GM08714 (cell line): Measurements from ENCODE around the gene SLU7.

Experiments
- H3K4me3 ChIP-seq: fragments of 200-500 bp; sonication (Bioruptor generic); 2 replicates; pipeline ENCODE4 v1.5.1; 2014; ENCODE audit warnings: mild to moderate bottlenecking, low read length, inconsistent platforms
- ZNF274 ChIP-seq: IDR thresholded peaks from 2 replicates; pipeline ENCODE4 v1.6.1; 2012; ENCODE audit warnings: mild to moderate bottlenecking, low read depth, low read length

The SLU7 gene

DNA sequence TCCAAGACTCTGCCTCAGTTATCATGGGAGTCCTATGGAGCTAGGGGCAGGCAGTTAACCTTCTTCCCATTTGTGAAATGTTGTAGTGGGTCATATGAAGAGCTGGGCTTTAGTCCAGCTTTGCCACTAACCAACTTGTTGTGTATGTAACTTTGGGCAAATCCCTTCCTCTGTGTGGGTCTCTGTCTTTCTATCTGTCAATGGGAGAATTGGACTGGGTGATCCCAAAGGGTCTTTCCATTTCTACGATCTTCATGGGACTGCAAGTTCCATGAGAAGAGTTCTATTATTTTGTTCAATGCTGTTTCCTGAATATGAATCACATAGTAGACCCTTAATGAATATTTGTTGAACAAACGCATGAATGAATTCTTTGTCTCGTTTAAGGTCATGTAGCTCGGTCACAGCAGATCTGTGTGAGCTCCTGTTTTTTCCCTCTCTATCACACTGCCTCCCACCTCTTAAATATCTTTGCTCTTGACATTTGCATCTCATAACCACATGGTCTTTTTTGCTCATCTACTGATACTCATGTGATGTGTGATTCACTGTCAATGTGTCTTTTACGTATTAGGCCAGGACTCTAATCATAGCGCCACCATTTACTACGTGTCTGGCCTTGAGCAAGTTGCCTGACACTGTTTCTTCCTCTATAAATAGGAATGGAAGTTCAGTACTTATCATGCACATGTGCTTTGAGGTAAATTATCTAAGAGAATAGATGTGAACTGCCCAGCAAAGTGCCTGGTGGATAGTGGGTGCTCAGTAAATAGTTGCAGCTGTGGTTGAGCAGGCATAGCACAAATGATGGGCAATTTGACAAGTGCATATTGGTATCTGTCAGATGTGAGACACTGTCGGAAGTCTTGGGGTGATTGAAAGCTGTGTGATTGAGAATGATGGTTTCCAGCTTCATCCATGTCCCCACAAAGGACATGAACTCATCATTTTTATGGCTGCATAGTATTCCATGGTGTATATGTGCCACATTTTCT lies 40.2 kb upstream of the SLU7 start:
- H3K4me3 ChIP-seq: no peak overlapping the region
- no peak for TF ChIP-seq ZNF274

DNA sequence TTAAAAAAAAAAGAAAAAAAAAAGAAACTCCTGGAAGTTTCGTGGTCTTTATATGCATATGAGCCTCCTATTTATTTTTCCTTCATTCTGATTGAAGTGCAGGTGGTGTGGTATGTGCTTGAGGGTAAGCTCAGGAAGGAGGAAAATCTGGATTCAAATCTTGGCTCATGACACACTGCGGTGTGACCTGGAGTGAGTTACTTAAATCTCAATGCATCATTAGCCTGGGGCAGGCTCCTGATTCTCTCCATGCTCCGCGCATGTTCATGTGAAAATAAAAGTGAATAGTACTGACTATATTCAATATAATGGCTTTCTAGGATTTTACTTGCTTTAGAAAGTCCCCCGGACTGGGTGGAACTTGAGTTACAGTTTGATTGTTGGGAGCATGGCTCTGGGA lies 38.4 kb upstream of the SLU7 start:
- TF ChIP-seq ZNF274: no peak
- no peak overlapping the region for H3K4me3 ChIP-seq

DNA sequence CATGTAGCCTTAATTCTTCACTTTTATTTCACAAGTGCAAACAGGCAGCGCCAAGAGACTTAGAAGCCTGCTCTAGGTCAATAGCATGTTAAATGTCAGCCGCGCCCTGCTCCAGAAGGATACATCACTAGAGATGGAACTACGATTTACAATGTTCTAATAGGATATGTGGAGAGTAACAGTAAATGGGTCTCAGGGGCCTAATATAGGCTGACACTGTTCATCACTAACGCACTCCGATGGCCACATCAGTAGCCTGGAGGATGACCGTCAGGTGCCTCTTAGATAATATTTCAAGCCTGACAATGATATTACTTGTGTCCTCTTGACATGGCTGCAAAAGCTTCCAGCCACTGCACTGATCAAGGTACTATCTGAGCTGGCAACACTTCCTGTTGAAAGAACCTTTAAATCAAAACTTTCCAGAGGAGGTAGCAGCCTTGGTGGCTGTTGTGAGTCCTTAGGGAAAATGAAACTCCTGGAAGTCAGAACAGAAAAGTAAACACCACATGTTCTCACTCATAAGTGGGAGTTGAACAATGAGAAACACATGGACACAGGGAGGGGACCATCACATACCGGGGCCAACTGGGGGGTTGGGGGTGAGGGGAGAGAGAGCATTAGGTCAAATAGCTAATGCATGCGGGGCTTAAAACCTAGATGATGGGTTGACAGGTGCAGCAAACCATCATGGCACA lies 37.7 kb upstream of the SLU7 start:
- no peak overlapping the region for H3K4me3 ChIP-seq
- TF ChIP-seq ZNF274: no peak

- peak overlapping the region; percentile 24; the same call in 1 of the 2 replicates for H3K4me3 ChIP-seq
Measured at GRCh38 chr5:160455600-160455999, 36.7 kb upstream of the SLU7 start.

GRCh38 chr5:160453751-160454150 lies 34.9 kb upstream of the SLU7 start:
- H3K4me3 ChIP-seq: no peak overlapping the region
- TF ChIP-seq ZNF274: no peak

More at GRCh38 chr5:160455600-160455999, 36.7 kb upstream of the SLU7 start:
- TF ChIP-seq ZNF274: no peak

DNA sequence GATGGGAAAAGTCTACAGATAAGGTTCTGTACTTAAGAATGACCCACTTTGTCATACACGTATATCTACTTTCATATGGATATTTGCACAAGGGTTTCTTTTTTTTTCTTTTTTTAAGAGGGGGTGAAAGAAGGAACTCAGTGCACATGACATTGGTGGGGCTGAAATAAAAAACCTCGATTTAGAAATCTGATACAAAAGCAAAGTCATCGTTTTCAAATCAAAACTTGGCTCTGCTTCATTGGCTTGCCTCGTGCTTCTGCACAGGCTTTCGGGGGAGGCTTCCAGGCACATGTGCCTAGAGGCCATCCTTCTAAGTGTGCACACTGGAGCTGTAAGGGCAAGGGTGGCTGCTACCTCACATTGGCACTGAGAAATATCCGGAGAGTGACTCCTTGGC lies 33.9 kb upstream of the SLU7 start:
- no peak for TF ChIP-seq ZNF274
- H3K4me3 ChIP-seq: no peak overlapping the region

- no peak overlapping the region for H3K4me3 ChIP-seq
- TF ChIP-seq ZNF274: no peak
Measured at GRCh38 chr5:160452036-160452435, 33.2 kb upstream of the SLU7 start.

GRCh38 chr5:160451281-160451680 lies 32.4 kb upstream of the SLU7 start:
- no peak overlapping the region for H3K4me3 ChIP-seq
- no peak for TF ChIP-seq ZNF274

- H3K4me3 ChIP-seq: no peak overlapping the region
- TF ChIP-seq ZNF274: no peak
Measured at GRCh38 chr5:160450164-160450932, 31.5 kb upstream of the SLU7 start.

DNA sequence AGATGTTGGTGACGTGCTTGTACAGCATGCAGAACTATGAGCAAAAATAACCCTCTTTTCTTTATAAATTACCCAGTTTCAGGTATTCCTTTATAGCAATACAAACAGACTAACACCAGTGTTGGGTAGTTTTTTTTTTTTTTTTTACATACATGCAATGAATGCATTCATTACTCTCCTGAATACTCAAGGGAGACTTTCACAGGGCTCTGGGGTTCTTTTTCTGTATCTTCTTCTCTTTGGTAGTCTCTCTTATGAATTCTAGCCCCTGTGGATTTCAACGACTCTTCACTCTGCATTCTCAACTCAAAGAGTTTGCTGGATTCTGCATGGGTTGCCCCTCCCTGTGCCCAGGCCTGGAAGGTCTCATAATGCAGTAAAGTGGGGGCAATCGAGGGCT lies 30.6 kb upstream of the SLU7 start:
- no peak for TF ChIP-seq ZNF274
- H3K4me3 ChIP-seq: no peak overlapping the region

DNA sequence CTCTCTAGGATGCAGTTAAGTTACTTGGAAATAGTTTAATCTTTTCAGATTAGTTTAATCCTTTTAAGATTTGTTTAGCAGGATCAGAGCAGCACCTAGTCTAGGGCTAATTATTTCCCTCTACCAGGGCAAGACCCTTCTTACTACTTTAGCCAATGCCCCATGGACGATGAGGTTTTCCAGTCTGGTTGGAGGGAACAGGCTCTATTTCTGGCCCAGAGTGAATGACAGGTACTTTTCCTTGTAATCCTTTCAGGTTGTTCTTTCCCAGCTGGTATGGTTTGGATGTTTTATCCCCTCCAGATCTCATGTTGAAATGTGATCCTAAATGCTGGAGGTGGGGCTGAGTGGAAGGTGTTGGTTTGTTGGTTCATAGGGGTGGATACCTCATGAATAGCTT lies 30.0 kb upstream of the SLU7 start:
- TF ChIP-seq ZNF274: no peak
- H3K4me3 ChIP-seq: no peak overlapping the region

- TF ChIP-seq ZNF274: no peak
- H3K4me3 ChIP-seq: no peak overlapping the region
Measured at GRCh38 chr5:160445751-160446150, 26.9 kb upstream of the SLU7 start.

- H3K4me3 ChIP-seq: no peak overlapping the region
- no peak for TF ChIP-seq ZNF274
Measured at GRCh38 chr5:160445132-160445531, 26.3 kb upstream of the SLU7 start.

GRCh38 chr5:160444407-160444806 lies 25.5 kb upstream of the SLU7 start:
- H3K4me3 ChIP-seq: no peak overlapping the region

More at GRCh38 chr5:160444407-160444806, 25.5 kb upstream of the SLU7 start:
- no peak for TF ChIP-seq ZNF274
